Osteoblast (primary cell): Measurements from ENCODE around the gene FETUB. TPM values are rescaled to one million over a fixed set of nuclear protein-coding genes. Genes with fewer than 3 reads are reported as not detected.
"Not testable (repeated sequence)": the region's sequence is repeated elsewhere in the genome, so short reads cannot be mapped to it uniquely, and the experiment has no call there.

Experiments used
- DNase-seq: peaks from one replicate; pipeline ENCODE4 v3.0.0; 2011; ENCODE audit warnings: low spot score, mixed read lengths; ENCODE audit not compliant: insufficient read length; ENCODE audit errors: missing footprints
- H2AFZ ChIP-seq: 2 replicates; pipeline ENCODE4 v1.6.0; 2011; ENCODE audit warnings: mild to moderate bottlenecking, low read length
- H3K27ac ChIP-seq: 2 replicates; pipeline ENCODE4 v1.5.1; 2011; ENCODE audit warnings: mild to moderate bottlenecking, low read depth, low read length, moderate library complexity
- H3K27me3 ChIP-seq: 2 replicates; pipeline ENCODE4 v1.6.0; 2012; ENCODE audit warnings: mild to moderate bottlenecking, control low read depth, inconsistent platforms, low read length, moderate library complexity; ENCODE audit not compliant: insufficient read depth
- H3K36me3 ChIP-seq: 2 replicates; pipeline ENCODE4 v1.5.1; 2011; ENCODE audit warnings: mild to moderate bottlenecking, low read length, control low read depth, moderate library complexity; ENCODE audit not compliant: insufficient read depth
- H3K4me1 ChIP-seq: 2 replicates; pipeline ENCODE4 v1.5.1; 2011; ENCODE audit warnings: mild to moderate bottlenecking, low read length, control low read depth, moderate library complexity; ENCODE audit not compliant: insufficient read depth
- H3K4me2 ChIP-seq: 2 replicates; pipeline ENCODE4 v1.6.0; 2011; ENCODE audit warnings: mild to moderate bottlenecking, low read length; ENCODE audit not compliant: insufficient read depth
- H3K4me3 ChIP-seq: fragments of 200-600 bp; sonication (generic); 3 replicates; pipeline ENCODE4 v1.5.1; 2012; ENCODE audit warnings: mild to moderate bottlenecking, low read length, inconsistent platforms; ENCODE audit not compliant: insufficient read depth
- H3K79me2 ChIP-seq: 2 replicates; pipeline ENCODE4 v1.6.0; 2012; ENCODE audit warnings: mild to moderate bottlenecking, low read length, control low read depth, inconsistent platforms; ENCODE audit not compliant: insufficient read depth
- H3K9me3 ChIP-seq: 2 replicates; pipeline ENCODE4 v1.5.1; 2011; ENCODE audit warnings: low read depth, low read length, control low read depth
- H4K20me1 ChIP-seq: 2 replicates; pipeline ENCODE4 v1.6.0; 2012; ENCODE audit warnings: mild to moderate bottlenecking, low read length, control low read depth; ENCODE audit not compliant: insufficient read depth
- total RNA-seq: library from RNA; depleted of rRNA; stranded (reverse); fragments of >200 nt; gene quantifications from 2 replicates; pipeline ENCODE4 v1.2.3, GENCODE V29; 2012
- TF ChIP-seq, protein P1 (sequence below): IDR thresholded peaks from 2 replicates; pipeline ENCODE4 v1.5.1; 2011; ENCODE audit warnings: mild to moderate bottlenecking, low read depth, low read length, moderate library complexity; ENCODE audit errors: extremely low read depth

The FETUB gene
- total RNA-seq, 1 donor, result not detected

- no peak for DNase-seq
- no peak overlapping the region for H2AFZ ChIP-seq
- no peak overlapping the region for H3K4me2 ChIP-seq
- no peaks in the 10 kb centered on the region for H3K4me1 ChIP-seq
- H3K79me2 ChIP-seq, result no peaks in the 10 kb centered on the region
- H3K27me3 ChIP-seq, result no peaks in the 10 kb centered on the region
- H4K20me1 ChIP-seq, result no peaks in the 10 kb centered on the region
- no peaks in the 10 kb centered on the region for H3K9me3 ChIP-seq
- no peaks in the 10 kb centered on the region for H3K36me3 ChIP-seq
- no peak overlapping the region for H3K4me3 ChIP-seq
- H3K27ac ChIP-seq, result no peak overlapping the region
- TF ChIP-seq, protein P1, sequence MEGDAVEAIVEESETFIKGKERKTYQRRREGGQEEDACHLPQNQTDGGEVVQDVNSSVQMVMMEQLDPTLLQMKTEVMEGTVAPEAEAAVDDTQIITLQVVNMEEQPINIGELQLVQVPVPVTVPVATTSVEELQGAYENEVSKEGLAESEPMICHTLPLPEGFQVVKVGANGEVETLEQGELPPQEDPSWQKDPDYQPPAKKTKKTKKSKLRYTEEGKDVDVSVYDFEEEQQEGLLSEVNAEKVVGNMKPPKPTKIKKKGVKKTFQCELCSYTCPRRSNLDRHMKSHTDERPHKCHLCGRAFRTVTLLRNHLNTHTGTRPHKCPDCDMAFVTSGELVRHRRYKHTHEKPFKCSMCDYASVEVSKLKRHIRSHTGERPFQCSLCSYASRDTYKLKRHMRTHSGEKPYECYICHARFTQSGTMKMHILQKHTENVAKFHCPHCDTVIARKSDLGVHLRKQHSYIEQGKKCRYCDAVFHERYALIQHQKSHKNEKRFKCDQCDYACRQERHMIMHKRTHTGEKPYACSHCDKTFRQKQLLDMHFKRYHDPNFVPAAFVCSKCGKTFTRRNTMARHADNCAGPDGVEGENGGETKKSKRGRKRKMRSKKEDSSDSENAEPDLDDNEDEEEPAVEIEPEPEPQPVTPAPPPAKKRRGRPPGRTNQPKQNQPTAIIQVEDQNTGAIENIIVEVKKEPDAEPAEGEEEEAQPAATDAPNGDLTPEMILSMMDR, result no peak
These were observed 11.4 kb upstream of the FETUB start for GRCh38 chr3:186628756-186629155.

DNA sequence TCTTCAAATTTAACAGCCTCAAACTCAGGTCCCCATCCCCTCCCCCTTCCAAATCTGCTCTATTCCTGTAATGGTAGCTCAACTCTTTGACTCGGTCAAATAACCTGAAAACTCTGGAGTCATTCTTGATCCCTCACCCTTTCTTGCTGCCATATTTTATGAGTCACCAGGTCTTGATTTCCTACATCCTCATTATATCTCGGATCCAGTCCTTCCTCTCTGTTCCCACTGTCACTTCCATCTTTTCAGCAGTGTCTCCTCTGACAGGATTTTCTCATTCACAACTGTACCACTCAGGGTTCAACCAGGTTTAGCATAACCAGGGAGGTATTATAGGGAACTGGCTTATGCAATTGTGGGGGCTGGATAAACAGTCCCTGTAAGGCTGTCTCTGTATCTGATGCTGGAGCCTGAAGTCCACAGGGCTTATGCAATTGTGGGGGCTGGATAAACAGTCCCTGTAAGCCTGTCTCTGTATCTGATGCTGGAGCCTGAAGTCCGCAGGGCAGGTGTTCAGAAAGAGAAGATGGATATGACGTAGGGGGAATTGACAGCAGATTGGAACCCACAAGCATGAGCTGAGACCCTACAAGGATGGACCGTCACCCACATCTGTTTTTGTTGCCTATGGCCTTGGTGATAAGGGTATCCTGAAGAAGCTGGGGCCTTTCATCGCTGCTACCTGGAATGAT, 9.1 kb upstream of the FETUB start:
- Histone ChIP-seq H3K79me2 (no peaks in the 10 kb centered on the region), H3K36me3 (no peaks in the 10 kb centered on the region), H3K9me3 (no peaks in the 10 kb centered on the region), H3K4me1 (no peaks in the 10 kb centered on the region), H4K20me1 (no peaks in the 10 kb centered on the region), H3K4me3 (no peak overlapping the region), H3K4me2 (no peak overlapping the region), H3K27ac (no peak overlapping the region), H3K27me3 (no peaks in the 10 kb centered on the region), H2AFZ (no peak overlapping the region)
- DNase-seq, result no peak
- TF ChIP-seq, protein P1, result no peak

DNA sequence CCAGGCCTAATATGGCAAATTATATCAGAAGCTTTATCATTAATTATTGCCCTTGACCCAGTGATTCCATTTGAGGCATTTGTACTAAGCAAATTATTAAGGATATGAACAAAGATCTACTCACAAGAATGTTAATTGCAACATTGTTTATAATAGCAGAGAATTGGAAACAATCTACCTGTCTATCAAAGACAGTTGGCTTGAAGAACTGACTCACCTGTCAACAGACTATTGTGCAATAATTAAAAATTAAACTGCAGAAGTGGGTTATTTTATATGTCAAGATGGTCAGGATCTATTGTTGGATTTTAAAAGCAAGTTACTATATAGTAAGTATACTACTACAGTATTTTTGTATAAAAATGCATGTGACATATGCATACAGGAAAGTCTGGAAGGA, 6.7 kb upstream of the FETUB start:
- H3K4me1 ChIP-seq, result no peaks in the 10 kb centered on the region
- no peak overlapping the region for H3K4me3 ChIP-seq
- H3K4me2 ChIP-seq, result no peak overlapping the region
- TF ChIP-seq, protein P1, result no peak
- H3K9me3 ChIP-seq, result no peaks in the 10 kb centered on the region
- no peak for DNase-seq
- H2AFZ ChIP-seq, result no peak overlapping the region
- no peaks in the 10 kb centered on the region for H3K27me3 ChIP-seq
- H3K27ac ChIP-seq, result no peak overlapping the region
- H3K79me2 ChIP-seq, result no peaks in the 10 kb centered on the region
- no peaks in the 10 kb centered on the region for H3K36me3 ChIP-seq
- H4K20me1 ChIP-seq, result no peaks in the 10 kb centered on the region

GRCh38 chr3:186634207-186634606, 6.0 kb upstream of the FETUB start:
- not testable (repeated sequence) for H3K27ac ChIP-seq, H2AFZ ChIP-seq, H3K4me2 ChIP-seq, H3K27me3 ChIP-seq, H3K4me3 ChIP-seq, H3K79me2 ChIP-seq, H3K4me1 ChIP-seq, H4K20me1 ChIP-seq, H3K9me3 ChIP-seq, H3K36me3 ChIP-seq, DNase-seq
